VCaP (cell line): ENCODE results near the gene TCOF1.

Source experiments
- H3K27ac ChIP-seq: fragments of 450-650 bp; 2 replicates; pipeline ENCODE4 v1.5.1; 2017
- CTCF ChIP-seq: fragments of 450-650 bp; conservative IDR thresholded peaks from 2 replicates; pipeline ENCODE4 v1.5.1; 2017; ENCODE audit warnings: mild to moderate bottlenecking, moderate library complexity

Gene TCOF1

GRCh38 chr5:150318613-150319483 is 38.6 kb upstream of the TCOF1 start:
- no peak overlapping the region for H3K27ac ChIP-seq
- TF ChIP-seq CTCF, result no peak

- no peak overlapping the region for H3K27ac ChIP-seq
- TF ChIP-seq CTCF, result no peak
These were observed 38.1 kb upstream of the TCOF1 start for GRCh38 chr5:150319484-150319790.

DNA sequence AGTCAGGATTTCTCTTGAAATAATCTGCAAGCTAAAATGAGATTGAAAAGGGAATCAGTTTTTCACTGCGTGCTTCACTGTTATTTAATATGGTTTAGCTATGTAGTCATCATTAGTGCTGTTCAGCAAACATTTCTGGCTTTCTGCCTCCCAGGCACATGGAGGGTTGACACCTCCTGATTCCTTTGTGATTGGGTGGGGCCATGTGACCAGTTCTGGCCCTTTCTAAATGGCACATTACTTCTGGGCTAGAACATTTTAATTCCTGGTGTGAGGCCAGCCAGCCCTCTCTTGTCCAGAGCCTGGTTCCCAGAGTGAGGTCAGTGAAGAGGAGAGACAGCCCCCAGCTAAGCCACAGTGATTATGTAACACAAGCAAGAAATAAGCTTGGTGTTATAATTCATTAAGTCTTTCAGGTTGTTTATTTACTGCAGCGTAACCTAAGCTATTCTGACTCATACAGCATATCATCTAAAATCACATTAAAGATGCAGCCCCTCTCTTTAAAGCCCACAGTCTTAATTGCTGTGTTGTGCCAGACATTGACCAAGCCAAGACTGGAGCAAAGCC is 37.4 kb upstream of the TCOF1 start:
- H3K27ac ChIP-seq, result no peak overlapping the region
- TF ChIP-seq CTCF, result no peak

GRCh38 chr5:150321211-150321610 is 36.3 kb upstream of the TCOF1 start:
- H3K27ac ChIP-seq, result no peak overlapping the region
- TF ChIP-seq CTCF, result no peak

DNA sequence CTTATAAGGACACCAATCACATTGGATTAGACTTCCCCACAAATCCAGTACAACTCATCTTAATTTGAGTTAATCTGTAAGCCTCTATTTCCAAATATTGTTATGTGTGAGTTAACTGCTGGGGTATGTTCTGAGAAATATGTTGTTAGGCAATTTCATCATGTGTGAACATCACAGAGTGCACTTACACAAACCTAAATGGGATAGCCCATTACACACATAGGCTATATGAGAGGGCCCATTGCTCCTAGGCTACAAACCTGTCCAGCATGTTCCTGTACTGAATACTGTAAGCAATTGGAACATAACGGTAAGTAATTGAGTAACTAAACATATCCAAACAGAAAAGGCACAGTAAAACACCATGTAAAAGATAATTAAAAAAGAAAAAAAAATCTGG is 35.7 kb upstream of the TCOF1 start:
- TF ChIP-seq CTCF, result no peak
- no peak overlapping the region for H3K27ac ChIP-seq

GRCh38 chr5:150322202-150322601 is 35.3 kb upstream of the TCOF1 start:
- H3K27ac ChIP-seq, result no peak overlapping the region
- no peak for TF ChIP-seq CTCF

- H3K27ac ChIP-seq, result no peak overlapping the region
- TF ChIP-seq CTCF, result no peak
These were observed 34.4 kb upstream of the TCOF1 start for GRCh38 chr5:150323092-150323491.
